ENCODE data around the gene PKLR. TPM values are rescaled to one million over a fixed set of nuclear protein-coding genes. Genes with fewer than 3 reads are reported as not detected.
"Not testable (repeated sequence)": the region's sequence is repeated elsewhere in the genome, so short reads cannot be mapped to it uniquely, and the experiment has no call there.

Gene PKLR
- total RNA-seq, 1 donor from 2014 or later = not detected

GRCh38 chr1:155294520-155295182 lies 6.6 kb downstream of the PKLR start:
- no peak for DNase-seq (ENCODE audit: low spot score)
- intact Hi-C loops (cut with DNase I) = no loop called here

- DNase-seq (ENCODE audit: low spot score) = no peak
- intact Hi-C loops (cut with DNase I) = no loop called here
Measured at GRCh38 chr1:155293086-155293749, 8.0 kb downstream of the PKLR start.

- DNase-seq (ENCODE audit: low spot score); intact Hi-C loops (cut with DNase I): not testable (repeated sequence)
Measured at GRCh38 chr1:155291006-155291405, 10.2 kb downstream of the PKLR start.

- intact Hi-C loops (cut with DNase I) = no loop called here
- no peak for DNase-seq (ENCODE audit: low spot score)
Measured at GRCh38 chr1:155287987-155288543, 13.2 kb downstream of the PKLR start.

- intact Hi-C loops (cut with DNase I) = no loop called here
- DNase-seq (ENCODE audit: low spot score) = no peak
Measured at GRCh38 chr1:155286544-155286943, 14.7 kb downstream of the PKLR start.

GRCh38 chr1:155285631-155286044 lies 15.6 kb downstream of the PKLR start:
- intact Hi-C loops (cut with DNase I) = no loop called here
- no peak for DNase-seq (ENCODE audit: low spot score)

- DNase-seq (ENCODE audit: low spot score) = no peak
Measured at GRCh38 chr1:155285063-155285462, 16.2 kb downstream of the PKLR start.

GRCh38 chr1:155284476-155284875 lies 16.8 kb downstream of the PKLR start:
- intact Hi-C loops (cut with DNase I) = no loop called here
- no peak for DNase-seq (ENCODE audit: low spot score)

More at GRCh38 chr1:155285063-155285462, 16.2 kb downstream of the PKLR start:
- intact Hi-C loops (cut with DNase I) = no loop called here

- intact Hi-C loops (cut with DNase I) = no loop called here
- DNase-seq (ENCODE audit: low spot score) = no peak
Measured at GRCh38 chr1:155282488-155283091, 18.6 kb downstream of the PKLR start.

GRCh38 chr1:155279268-155279667 lies 22.0 kb downstream of the PKLR start:
- no peak for DNase-seq (ENCODE audit: low spot score)
- intact Hi-C loops (cut with DNase I) = no loop called here

GRCh38 chr1:155278689-155279160 lies 22.5 kb downstream of the PKLR start:
- DNase-seq (ENCODE audit: low spot score) = no peak
- intact Hi-C loops (cut with DNase I) = no loop called here

GRCh38 chr1:155277902-155278688 lies 23.1 kb downstream of the PKLR start:
- intact Hi-C loops (cut with DNase I) = loop anchor here (1.0 to 2.0 kb wide), 2 partner anchors 31 to 46 kb away; partner anchors contain the start of gene FDPS

GRCh38 chr1:155277070-155277901 lies 24.0 kb downstream of the PKLR start, which contains the start of gene HCN3:
Gene HCN3, plus strand, starts transcription at chr1:155277463. Its CDS starts 128 bp downstream, at chr1:155277591.
- intact Hi-C loops (cut with DNase I) = loop anchor here (1.0 to 2.0 kb wide), 2 partner anchors 32 to 47 kb away; partner anchors contain the start of gene FDPS
- DNase-seq (ENCODE audit: low spot score) = peak; percentile 99

More at GRCh38 chr1:155277902-155278688, 23.1 kb downstream of the PKLR start:
- no peak for DNase-seq (ENCODE audit: low spot score)

GRCh38 chr1:155273343-155274245 lies 27.6 kb downstream of the PKLR start, which contains the start of gene CLK2:
Gene CLK2, minus strand, starts transcription at chr1:155273504. Its CDS starts 2,527 bp downstream, at chr1:155270977.
- peak; percentile 98 for DNase-seq (ENCODE audit: low spot score)

GRCh38 chr1:155272466-155273342 lies 28.5 kb downstream of the PKLR start:
- DNase-seq (ENCODE audit: low spot score) = no peak
- intact Hi-C loops (cut with DNase I) = no loop called here

More at GRCh38 chr1:155273343-155274245, 27.6 kb downstream of the PKLR start, which contains the start of gene CLK2:
- intact Hi-C loops (cut with DNase I) = no loop called here

GRCh38 chr1:155269381-155269780 lies 31.9 kb downstream of the PKLR start:
- intact Hi-C loops (cut with DNase I) = no loop called here
- no peak for DNase-seq (ENCODE audit: low spot score)
